Measurements from ENCODE around the gene STON2. TPM values are rescaled to one million over a fixed set of nuclear protein-coding genes. Genes with fewer than 3 reads are reported as not detected.
"Not testable (repeated sequence)": the region's sequence is repeated elsewhere in the genome, so short reads cannot be mapped to it uniquely, and the experiment has no call there.

STON2 gene
- total and polyA plus RNA-seq, 4 donors, result 1.9 to 30.0 (median 7.3) TPM

- 92% methylated on average over 5 of the region's 5 CpGs for WGBS
- no peaks in the 10 kb centered on the region for H3K9me3 ChIP-seq (ENCODE audit: control insufficient read depth in 4 of 4, low read length in 3 of 4)
- H3K4me3 ChIP-seq (ENCODE audit: low read depth in 1 of 3, low read length in 3 of 3), result no peak overlapping the region
- H3K27ac ChIP-seq (ENCODE audit: low read depth in 1 of 2, low read length in 2 of 2), result no peak overlapping the region
- H3K9ac ChIP-seq (ENCODE audit: low read depth in 1 of 2, low read length in 2 of 2), result no peak overlapping the region
- DNase-seq (ENCODE audit: low spot score), result no peak
- H3K36me3 ChIP-seq (ENCODE audit: control insufficient read depth in 4 of 4, insufficient read depth in 3 of 4, low read depth in 1 of 4, low read length in 3 of 4), result no peaks in the 10 kb centered on the region
- TF ChIP-seq FOXA1 (IDR thresholded peaks at IDR 0.05), result no peak
- no peak for TF ChIP-seq HNF4G (IDR thresholded peaks at IDR 0.05)
- TF ChIP-seq FOXA2 (IDR thresholded peaks at IDR 0.05), result no peak
- no peak for TF ChIP-seq EGR1 (IDR thresholded peaks at IDR 0.05; ENCODE audit: low read depth in 2 of 2)
- TF ChIP-seq RXRA (IDR thresholded peaks at IDR 0.05), result no peak
- H3K4me1 ChIP-seq (ENCODE audit: control insufficient read depth in 4 of 4, insufficient read depth in 4 of 4, low read length in 3 of 4), result peaks cover 0 to 12% (median 6%) of the 10 kb centered on the region in 4 donors
- no peaks in the 10 kb centered on the region for H3K27me3 ChIP-seq (ENCODE audit: control insufficient read depth in 4 of 4, insufficient read depth in 4 of 4, low read length in 3 of 4)
These were observed 30.1 kb upstream of the STON2 start for GRCh38 chr14:81430235-81430634.

GRCh38 chr14:81429749-81430148, 29.6 kb upstream of the STON2 start:
- H3K36me3 ChIP-seq (ENCODE audit: control insufficient read depth in 4 of 4, insufficient read depth in 3 of 4, low read depth in 1 of 4, low read length in 3 of 4); H3K9ac ChIP-seq (ENCODE audit: low read depth in 1 of 2, low read length in 2 of 2); H3K9me3 ChIP-seq (ENCODE audit: control insufficient read depth in 4 of 4, low read length in 3 of 4); H3K27me3 ChIP-seq (ENCODE audit: control insufficient read depth in 4 of 4, insufficient read depth in 4 of 4, low read length in 3 of 4); H3K4me3 ChIP-seq (ENCODE audit: low read depth in 1 of 3, low read length in 3 of 3); H3K27ac ChIP-seq (ENCODE audit: low read depth in 1 of 2, low read length in 2 of 2); DNase-seq (ENCODE audit: low spot score); H3K4me1 ChIP-seq (ENCODE audit: control insufficient read depth in 4 of 4, insufficient read depth in 4 of 4, low read length in 3 of 4): not testable (repeated sequence)
- WGBS, result 96% methylated on average over 11 of the region's 11 CpGs

- no peak for DNase-seq (ENCODE audit: low spot score)
- Histone ChIP-seq H3K4me1 (ENCODE audit: control insufficient read depth in 4 of 4, insufficient read depth in 4 of 4, low read length in 3 of 4) (peaks cover 0 to 7% (median 3%) of the 10 kb centered on the region in 4 donors), H3K9ac (ENCODE audit: low read depth in 1 of 2, low read length in 2 of 2) (no peak overlapping the region), H3K36me3 (ENCODE audit: control insufficient read depth in 4 of 4, insufficient read depth in 3 of 4, low read depth in 1 of 4, low read length in 3 of 4) (no peaks in the 10 kb centered on the region), H3K9me3 (ENCODE audit: control insufficient read depth in 4 of 4, low read length in 3 of 4) (no peaks in the 10 kb centered on the region), H3K27ac (ENCODE audit: low read depth in 1 of 2, low read length in 2 of 2) (no peak overlapping the region), H3K27me3 (ENCODE audit: control insufficient read depth in 4 of 4, insufficient read depth in 4 of 4, low read length in 3 of 4) (no peaks in the 10 kb centered on the region), H3K4me3 (ENCODE audit: low read depth in 1 of 3, low read length in 3 of 3) (no peak overlapping the region)
- TF ChIP-seq MAX (IDR thresholded peaks at IDR 0.05) (no peak), HNF4G (IDR thresholded peaks at IDR 0.05) (no peak), CTCF (IDR thresholded peaks at IDR 0.05; ENCODE audit: low read depth, low read length, missing input control) (no peak), ATF3 (IDR thresholded peaks at IDR 0.05) (no peak), TAF1 (conservative IDR thresholded peaks at IDR 0.05) (no peak), RAD21 (IDR thresholded peaks at IDR 0.05) (no peak), REST (IDR thresholded peaks at IDR 0.05) (no peak), ZBTB33 (IDR thresholded peaks at IDR 0.05) (no peak), FOXA1 (IDR thresholded peaks at IDR 0.05) (no peak), EGR1 (IDR thresholded peaks at IDR 0.05; ENCODE audit: low read depth in 2 of 2) (no peak), YY1 (IDR thresholded peaks at IDR 0.05) (no peak), JUND (IDR thresholded peaks at IDR 0.05) (no peak), HNF4A (conservative IDR thresholded peaks at IDR 0.05) (no peak), NR2F2 (IDR thresholded peaks at IDR 0.05) (no peak), FOXA2 (IDR thresholded peaks at IDR 0.05) (no peak), GABPA (IDR thresholded peaks at IDR 0.05 in 1 of 2, conservative IDR thresholded peaks at IDR 0.05 in 1 of 2) (no peak), RXRA (IDR thresholded peaks at IDR 0.05) (no peak), SP1 (IDR thresholded peaks at IDR 0.05) (no peak)
- WGBS, result 88% methylated on average over 1 of the region's 1 CpG
These were observed 28.9 kb upstream of the STON2 start for GRCh38 chr14:81429028-81429427.
